Testis (tissue), 2 donors: ENCODE data around the gene NFIA.

ENCODE experiments used
- POLR2A ChIP-seq: fragments of 450-650 bp; IDR thresholded peaks from one replicate; pipeline ENCODE4 v1.6.1; 2017; ENCODE audit warnings: antibody characterized with exemption, mild to moderate bottlenecking, moderate library complexity
- TF ChIP-seq, protein P1 (sequence below), 3 experiments: fragments of 450-650 bp in 2 of 3; fragments of 200-600 bp in 1 of 3; sonication (generic) in 1 of 3; IDR thresholded peaks; one replicate each; pipeline ENCODE4 v1.5.1; 2016 to 2019; ENCODE audit warnings: antibody characterized with exemption in 3 of 3, mild to moderate bottlenecking in 2 of 3, moderate library complexity in 1 of 3

DNA sequence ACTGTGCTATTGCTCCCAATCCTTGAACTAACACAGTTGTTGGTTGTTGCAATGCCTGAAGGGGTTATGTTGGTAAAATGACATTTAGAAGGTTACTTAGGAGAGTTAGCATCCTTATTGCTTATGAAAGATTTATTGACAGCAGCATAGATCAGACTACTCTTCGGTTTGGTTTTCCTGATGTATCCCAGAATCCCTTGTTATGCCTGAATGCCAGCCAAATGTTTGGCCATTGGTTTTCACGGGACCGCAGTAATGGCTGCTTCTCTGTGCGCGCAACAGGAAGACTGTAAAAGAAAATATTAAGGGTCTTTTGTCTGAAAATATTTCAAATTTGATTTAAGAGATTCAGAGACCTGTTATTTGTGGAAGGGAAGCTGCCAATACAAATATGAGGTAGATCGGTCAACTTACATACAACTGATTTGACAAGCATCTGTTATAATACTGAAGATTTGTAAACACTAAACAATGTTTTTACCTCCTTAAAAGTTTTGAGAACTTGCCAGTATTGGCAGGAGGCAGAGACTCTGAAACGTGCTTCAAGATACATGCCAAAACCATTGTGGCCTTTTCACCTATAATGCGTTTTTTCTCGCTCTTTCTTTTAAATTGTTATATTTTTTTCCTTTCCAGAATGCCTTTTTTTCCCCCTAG, 8.3 kb downstream of the NFIA start:
- TF ChIP-seq, protein P1, sequence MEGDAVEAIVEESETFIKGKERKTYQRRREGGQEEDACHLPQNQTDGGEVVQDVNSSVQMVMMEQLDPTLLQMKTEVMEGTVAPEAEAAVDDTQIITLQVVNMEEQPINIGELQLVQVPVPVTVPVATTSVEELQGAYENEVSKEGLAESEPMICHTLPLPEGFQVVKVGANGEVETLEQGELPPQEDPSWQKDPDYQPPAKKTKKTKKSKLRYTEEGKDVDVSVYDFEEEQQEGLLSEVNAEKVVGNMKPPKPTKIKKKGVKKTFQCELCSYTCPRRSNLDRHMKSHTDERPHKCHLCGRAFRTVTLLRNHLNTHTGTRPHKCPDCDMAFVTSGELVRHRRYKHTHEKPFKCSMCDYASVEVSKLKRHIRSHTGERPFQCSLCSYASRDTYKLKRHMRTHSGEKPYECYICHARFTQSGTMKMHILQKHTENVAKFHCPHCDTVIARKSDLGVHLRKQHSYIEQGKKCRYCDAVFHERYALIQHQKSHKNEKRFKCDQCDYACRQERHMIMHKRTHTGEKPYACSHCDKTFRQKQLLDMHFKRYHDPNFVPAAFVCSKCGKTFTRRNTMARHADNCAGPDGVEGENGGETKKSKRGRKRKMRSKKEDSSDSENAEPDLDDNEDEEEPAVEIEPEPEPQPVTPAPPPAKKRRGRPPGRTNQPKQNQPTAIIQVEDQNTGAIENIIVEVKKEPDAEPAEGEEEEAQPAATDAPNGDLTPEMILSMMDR (IDR thresholded peaks at IDR 0.05) = no peak
- TF ChIP-seq POLR2A = no peak
